Activated T-cell treated with anti-CD3 and anti-CD28 coated beads, Interleukin-2, amount 50 U/mL, for 24 hours (primary cell): ENCODE data around the gene DSCAML1.

Experiments
- DNase-seq: peaks from one replicate; pipeline ENCODE4 v3.0.0-alpha.2; 2020
- H3K27ac Mint-ChIP-seq: 2 replicates; pipeline ENCODE4 v1.8.0; 2020; ENCODE audit warnings: mild to moderate bottlenecking, mixed read lengths
- H3K27me3 Mint-ChIP-seq: 2 replicates; pipeline ENCODE4 v1.8.0; 2020; ENCODE audit warnings: mixed read lengths
- H3K36me3 Mint-ChIP-seq: 2 replicates; pipeline ENCODE4 v1.8.0; 2020; ENCODE audit warnings: low read depth, mixed read lengths
- H3K4me1 Mint-ChIP-seq: 2 replicates; pipeline ENCODE4 v1.8.0; 2020; ENCODE audit warnings: low read depth, mixed read lengths
- H3K4me3 Mint-ChIP-seq: 2 replicates; pipeline ENCODE4 v1.8.0; 2020; ENCODE audit warnings: mild to moderate bottlenecking, moderate library complexity, mixed read lengths
- H3K9me3 Mint-ChIP-seq: 2 replicates; pipeline ENCODE4 v1.8.0; 2020; ENCODE audit warnings: mixed read lengths

The DSCAML1 gene

DNA sequence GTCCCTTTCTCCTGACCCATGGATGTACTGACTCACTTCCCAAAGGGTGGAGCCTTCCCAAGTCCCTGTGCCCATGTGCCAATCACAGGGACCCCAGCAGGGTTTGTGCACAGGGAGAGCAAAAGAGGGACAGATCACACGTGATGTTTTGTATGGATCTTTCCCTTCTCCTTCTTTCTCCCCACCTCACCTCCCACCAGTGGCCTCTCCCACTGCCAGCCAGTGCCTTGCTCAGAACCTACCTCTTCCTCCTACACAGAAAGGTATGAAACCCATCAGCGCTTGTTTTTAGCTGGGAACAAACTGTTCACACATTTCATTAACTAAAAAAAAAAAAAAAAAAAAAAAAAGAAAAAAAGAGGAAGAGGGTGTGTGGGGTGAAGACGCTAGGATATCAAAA lies 112.9 kb downstream of the DSCAML1 start:
- DNase-seq, result no peak
- no peaks in the 10 kb centered on the region for H3K4me1 Mint-ChIP-seq
- no peak overlapping the region for H3K27ac Mint-ChIP-seq
- no peaks in the 10 kb centered on the region for H3K9me3 Mint-ChIP-seq
- H3K36me3 Mint-ChIP-seq, result no peaks in the 10 kb centered on the region
- no peak overlapping the region for H3K4me3 Mint-ChIP-seq
- no peaks in the 10 kb centered on the region for H3K27me3 Mint-ChIP-seq

- Mint-ChIP-seq H3K36me3 (no peaks in the 10 kb centered on the region), H3K9me3 (no peaks in the 10 kb centered on the region), H3K4me3 (no peak overlapping the region), H3K27me3 (no peaks in the 10 kb centered on the region), H3K27ac (no peak overlapping the region), H3K4me1 (no peaks in the 10 kb centered on the region)
- no peak for DNase-seq
Measured at GRCh38 chr11:117681438-117681837, 115.6 kb downstream of the DSCAML1 start.

- Mint-ChIP-seq H3K27ac (no peak overlapping the region), H3K4me1 (no peaks in the 10 kb centered on the region), H3K9me3 (no peaks in the 10 kb centered on the region), H3K36me3 (no peaks in the 10 kb centered on the region), H3K4me3 (no peak overlapping the region), H3K27me3 (peaks cover 5% of the 10 kb centered on the region)
- no peak for DNase-seq
Measured at GRCh38 chr11:117679461-117679860, 117.6 kb downstream of the DSCAML1 start.

DNA sequence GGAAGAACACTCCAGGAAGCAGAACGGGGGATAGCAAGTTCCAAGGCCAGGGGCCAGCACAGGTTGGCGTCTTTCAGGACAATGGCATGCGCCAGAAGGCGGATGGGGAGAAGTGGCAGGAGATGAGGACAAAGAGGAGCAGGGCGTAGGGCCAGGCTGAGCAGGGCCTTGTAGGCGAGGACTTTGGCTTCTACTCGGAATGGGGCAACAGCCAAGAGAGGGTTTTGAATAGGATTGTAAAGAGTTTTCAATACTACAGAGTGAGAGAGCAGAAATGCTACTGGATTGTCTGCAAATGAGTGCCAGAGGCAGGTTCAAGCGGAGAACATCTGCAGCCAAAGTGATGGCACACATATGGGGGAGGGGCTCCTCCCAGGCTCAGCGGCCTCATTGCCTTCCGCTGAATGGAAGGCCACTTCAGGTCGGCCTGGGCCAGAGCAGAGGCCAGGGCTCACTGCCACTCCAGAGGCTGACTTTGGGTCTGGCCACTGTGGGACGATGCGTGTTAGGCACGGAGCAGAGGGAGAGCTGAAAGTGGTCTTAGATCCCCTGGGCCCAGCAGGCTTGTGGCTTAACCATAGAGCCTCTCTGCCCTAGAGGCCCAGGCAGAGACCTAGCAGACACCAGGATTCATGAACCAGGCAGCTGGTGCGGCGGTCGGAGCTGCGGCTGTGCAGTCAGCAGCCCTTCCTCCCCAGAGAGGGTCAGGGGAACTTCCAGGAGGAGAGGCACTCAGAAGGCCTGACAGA lies 118.2 kb downstream of the DSCAML1 start:
- Mint-ChIP-seq H3K4me3 (no peak overlapping the region), H3K27ac (no peak overlapping the region), H3K9me3 (no peaks in the 10 kb centered on the region), H3K27me3 (peaks cover 8% of the 10 kb centered on the region), H3K4me1 (no peaks in the 10 kb centered on the region), H3K36me3 (no peaks in the 10 kb centered on the region)
- no peak for DNase-seq

GRCh38 chr11:117677729-117678310 lies 119.2 kb downstream of the DSCAML1 start:
- H3K4me1 Mint-ChIP-seq, result no peaks in the 10 kb centered on the region
- no peak overlapping the region for H3K4me3 Mint-ChIP-seq
- no peaks in the 10 kb centered on the region for H3K9me3 Mint-ChIP-seq
- H3K27me3 Mint-ChIP-seq, result peaks cover 9% of the 10 kb centered on the region
- H3K27ac Mint-ChIP-seq, result no peak overlapping the region
- no peaks in the 10 kb centered on the region for H3K36me3 Mint-ChIP-seq
- DNase-seq, result no peak

- no peak for DNase-seq
- Mint-ChIP-seq H3K4me1 (no peaks in the 10 kb centered on the region), H3K27me3 (peaks cover 9% of the 10 kb centered on the region), H3K27ac (no peak overlapping the region), H3K4me3 (no peak overlapping the region), H3K36me3 (no peaks in the 10 kb centered on the region), H3K9me3 (no peaks in the 10 kb centered on the region)
Measured at GRCh38 chr11:117676501-117676900, 120.5 kb downstream of the DSCAML1 start.

GRCh38 chr11:117673602-117674001 lies 123.4 kb downstream of the DSCAML1 start:
- Mint-ChIP-seq H3K27me3 (peaks cover 9% of the 10 kb centered on the region), H3K9me3 (no peaks in the 10 kb centered on the region), H3K36me3 (no peaks in the 10 kb centered on the region), H3K27ac (no peak overlapping the region), H3K4me3 (no peak overlapping the region), H3K4me1 (no peaks in the 10 kb centered on the region)
- DNase-seq, result no peak

DNA sequence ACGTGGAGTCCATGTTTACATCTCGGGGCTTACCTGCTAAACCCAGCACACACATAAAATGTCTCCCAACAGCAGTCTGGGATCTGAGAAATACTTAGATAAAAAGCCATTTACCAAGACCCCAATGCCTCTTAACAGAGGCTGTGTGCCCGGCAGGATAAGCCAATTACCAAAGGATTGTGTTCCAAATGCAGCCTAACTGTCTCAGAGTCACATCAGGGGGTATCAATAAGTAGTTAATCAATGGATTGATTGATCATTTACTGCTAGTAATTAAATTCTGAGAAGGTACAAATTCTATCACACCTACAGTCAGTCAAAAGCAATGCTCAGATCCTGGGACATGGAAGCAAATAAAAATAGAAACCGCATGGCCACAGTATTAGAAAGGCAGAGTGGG lies 125.6 kb downstream of the DSCAML1 start:
- Mint-ChIP-seq H3K4me3 (no peak overlapping the region), H3K36me3 (no peaks in the 10 kb centered on the region), H3K27me3 (peaks cover 9% of the 10 kb centered on the region), H3K4me1 (no peaks in the 10 kb centered on the region), H3K27ac (no peak overlapping the region), H3K9me3 (no peaks in the 10 kb centered on the region)
- DNase-seq, result no peak

GRCh38 chr11:117670924-117671323 lies 126.1 kb downstream of the DSCAML1 start:
- Mint-ChIP-seq H3K4me1 (no peaks in the 10 kb centered on the region), H3K4me3 (no peak overlapping the region), H3K27ac (no peak overlapping the region)

GRCh38 chr11:117670443-117670842 lies 126.6 kb downstream of the DSCAML1 start:
- no peak overlapping the region for H3K4me3 Mint-ChIP-seq
- peaks cover 9% of the 10 kb centered on the region for H3K27me3 Mint-ChIP-seq
- H3K4me1 Mint-ChIP-seq, result no peaks in the 10 kb centered on the region
- H3K9me3 Mint-ChIP-seq, result no peaks in the 10 kb centered on the region
- H3K27ac Mint-ChIP-seq, result no peak overlapping the region
- no peaks in the 10 kb centered on the region for H3K36me3 Mint-ChIP-seq
- DNase-seq, result no peak

More at GRCh38 chr11:117670924-117671323, 126.1 kb downstream of the DSCAML1 start:
- DNase-seq, result no peak
- Mint-ChIP-seq H3K27me3 (peaks cover 9% of the 10 kb centered on the region), H3K36me3 (no peaks in the 10 kb centered on the region), H3K9me3 (no peaks in the 10 kb centered on the region)

DNA sequence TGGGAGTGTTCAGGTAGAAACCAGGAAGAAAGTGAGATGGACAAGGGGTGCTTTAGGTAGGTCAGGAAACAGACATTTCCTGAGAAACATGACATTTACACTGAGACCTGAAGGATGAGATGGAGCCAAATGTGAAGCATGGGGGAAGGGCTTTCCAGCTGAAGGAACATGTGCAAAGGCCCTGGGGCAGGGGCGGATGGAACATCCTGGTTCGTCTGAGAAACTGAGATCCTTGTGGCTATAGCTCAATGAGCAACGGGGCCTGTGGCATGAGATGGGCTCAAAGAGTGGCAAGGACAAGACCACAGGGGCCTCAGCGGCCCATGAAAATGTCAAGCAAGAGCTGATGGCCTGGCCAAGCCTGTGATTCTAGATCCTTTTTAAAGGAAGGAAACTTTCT lies 127.4 kb downstream of the DSCAML1 start:
- Mint-ChIP-seq H3K27ac (no peak overlapping the region), H3K27me3 (peaks cover 5% of the 10 kb centered on the region), H3K9me3 (no peaks in the 10 kb centered on the region), H3K4me3 (no peak overlapping the region), H3K36me3 (no peaks in the 10 kb centered on the region), H3K4me1 (no peaks in the 10 kb centered on the region)
- no peak for DNase-seq

DNA sequence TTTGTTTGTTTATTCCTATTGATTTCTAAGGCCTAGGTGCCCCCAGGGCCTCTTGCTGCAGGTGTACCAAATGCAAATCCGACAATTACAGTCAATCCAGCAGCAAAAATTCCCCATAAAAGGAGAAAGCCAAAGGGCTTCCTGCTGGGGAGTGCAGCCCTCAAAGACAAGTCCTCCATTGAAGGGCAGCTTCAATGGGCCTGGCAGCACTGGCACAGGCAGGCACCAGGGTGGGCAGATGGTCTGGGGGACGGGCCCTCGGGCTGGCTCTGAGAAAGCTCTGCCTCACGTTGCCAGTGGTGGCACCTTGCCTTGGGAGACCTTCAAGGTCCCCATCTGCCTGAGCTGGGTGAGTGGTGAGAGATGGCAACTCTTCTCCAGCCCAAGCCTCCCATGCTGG lies 128.0 kb downstream of the DSCAML1 start:
- no peaks in the 10 kb centered on the region for H3K9me3 Mint-ChIP-seq
- H3K36me3 Mint-ChIP-seq, result no peaks in the 10 kb centered on the region
- no peak for DNase-seq

DNA sequence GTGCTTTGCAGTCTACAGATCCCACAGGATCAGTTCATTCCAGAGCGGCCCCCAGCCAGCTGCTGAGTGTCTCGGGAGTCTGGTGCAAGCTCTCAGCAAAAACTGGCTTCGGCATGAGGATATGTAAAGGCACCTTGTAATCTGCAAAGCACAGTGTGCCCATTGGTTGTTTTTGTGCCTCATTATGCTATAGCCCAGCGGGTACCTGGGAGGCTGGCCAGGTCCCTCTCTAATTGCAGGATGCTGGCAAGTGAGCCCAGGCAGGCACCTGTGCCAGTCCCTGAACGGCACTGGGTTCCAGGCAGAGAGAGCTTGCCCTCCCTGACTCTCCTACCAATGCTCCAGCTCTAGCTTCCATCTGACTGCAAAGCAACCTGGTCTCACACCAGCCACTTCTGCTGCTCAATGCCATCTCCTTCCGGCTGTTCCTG lies 128.7 kb downstream of the DSCAML1 start:
- Mint-ChIP-seq H3K9me3 (no peaks in the 10 kb centered on the region), H3K4me1 (no peaks in the 10 kb centered on the region), H3K4me3 (no peak overlapping the region), H3K27ac (no peak overlapping the region), H3K27me3 (no peaks in the 10 kb centered on the region), H3K36me3 (no peaks in the 10 kb centered on the region)
- no peak for DNase-seq

More for the DNA sequence above, 128.0 kb downstream of the DSCAML1 start:
- no peak overlapping the region for H3K4me3 Mint-ChIP-seq
- H3K27me3 Mint-ChIP-seq, result peaks cover 3% of the 10 kb centered on the region
- no peaks in the 10 kb centered on the region for H3K4me1 Mint-ChIP-seq
- H3K27ac Mint-ChIP-seq, result no peak overlapping the region

DNA sequence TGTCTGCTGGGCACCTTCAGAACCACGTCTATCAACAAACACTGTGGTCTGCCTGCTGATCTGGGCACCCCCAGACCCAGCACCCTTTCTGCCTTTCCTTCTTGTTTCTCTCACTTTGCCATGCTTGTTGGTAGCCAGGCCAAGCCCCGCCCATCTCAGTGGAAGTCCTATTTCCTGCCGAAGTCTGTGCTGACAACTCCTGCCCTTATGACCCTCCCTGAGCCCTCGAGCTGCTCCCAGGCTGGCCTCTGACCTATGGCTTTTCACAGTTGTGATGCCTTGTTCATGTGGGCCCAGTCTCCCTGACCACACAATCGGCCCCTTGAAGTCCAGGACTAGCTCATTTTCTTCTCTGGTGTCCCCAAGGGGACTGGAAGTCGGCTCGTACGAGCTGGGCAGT lies 132.1 kb downstream of the DSCAML1 start:
- no peak overlapping the region for H3K4me3 Mint-ChIP-seq
- DNase-seq, result no peak
- H3K27ac Mint-ChIP-seq, result no peak overlapping the region
- H3K27me3 Mint-ChIP-seq, result no peaks in the 10 kb centered on the region
- no peaks in the 10 kb centered on the region for H3K9me3 Mint-ChIP-seq
- H3K36me3 Mint-ChIP-seq, result no peaks in the 10 kb centered on the region
- no peaks in the 10 kb centered on the region for H3K4me1 Mint-ChIP-seq

DNA sequence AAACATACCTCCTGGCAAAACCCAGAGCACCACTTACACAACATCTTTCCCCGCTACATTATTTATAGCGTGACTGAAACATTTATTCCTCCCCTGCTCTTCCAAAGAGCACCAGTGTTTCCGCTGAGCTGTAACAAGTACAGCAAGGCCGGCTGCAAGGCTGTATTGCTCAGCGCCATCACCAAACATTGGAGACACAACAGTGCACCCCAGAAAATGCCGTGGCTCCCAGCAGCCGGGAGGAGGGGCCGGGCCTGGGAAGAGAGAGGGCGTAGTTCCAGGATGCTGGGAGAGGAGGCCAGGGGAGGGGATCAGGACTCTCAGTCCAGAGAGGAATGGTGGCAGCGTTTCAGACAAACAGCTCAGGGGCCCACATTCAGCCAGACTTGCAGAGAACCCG lies 133.2 kb downstream of the DSCAML1 start:
- Mint-ChIP-seq H3K36me3 (no peaks in the 10 kb centered on the region), H3K27me3 (no peaks in the 10 kb centered on the region), H3K4me3 (no peak overlapping the region), H3K4me1 (no peaks in the 10 kb centered on the region), H3K27ac (no peak overlapping the region), H3K9me3 (no peaks in the 10 kb centered on the region)
- DNase-seq, result no peak
